ENCODE results near the gene NUCB1. TPM values are rescaled to one million over a fixed set of nuclear protein-coding genes. Genes with fewer than 3 reads are reported as not detected.
"Not testable (repeated sequence)": the region's sequence is repeated elsewhere in the genome, so short reads cannot be mapped to it uniquely, and the experiment has no call there.

NUCB1 gene
- total RNA-seq, 1 experiment from 2014 or later: 338 TPM

DNA sequence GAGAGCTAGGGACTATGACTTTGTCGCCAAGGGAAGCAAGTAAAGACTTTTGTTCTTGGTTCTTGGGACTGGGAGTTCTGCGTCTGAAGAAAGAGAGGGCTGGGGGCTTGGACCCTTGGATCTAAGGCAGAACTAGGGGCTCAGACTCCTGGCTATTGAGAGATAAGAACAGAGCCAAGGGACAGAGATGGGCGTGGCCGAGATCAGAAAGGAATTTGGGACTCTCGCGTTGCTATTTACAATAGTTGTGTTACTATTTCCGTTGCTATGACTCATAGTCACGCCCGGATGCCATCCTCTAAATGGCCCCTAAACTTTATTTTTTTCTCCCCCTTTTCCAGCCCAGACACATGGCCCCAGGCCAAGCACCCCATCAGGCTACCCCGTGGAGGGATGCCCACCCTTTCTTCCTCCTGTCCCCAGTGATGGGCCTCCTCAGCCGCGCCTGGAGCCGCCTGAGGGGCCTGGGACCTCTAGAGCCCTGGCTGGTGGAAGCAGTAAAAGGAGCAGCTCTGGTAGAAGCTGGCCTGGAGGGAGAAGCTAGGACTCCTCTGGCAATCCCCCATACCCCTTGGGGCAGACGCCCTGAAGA lies 27.1 kb upstream of the NUCB1 start:
- in situ Hi-C loops (cut with HindIII; ENCODE audit: low pct_unique_long_range_greater_than_20kb, low sequenced_read_pairs): no loop called here
- DNase-seq (ENCODE audit: low read depth): peak; percentile 93

- in situ Hi-C loops (cut with HindIII; ENCODE audit: low pct_unique_long_range_greater_than_20kb, low sequenced_read_pairs): no loop called here
- no peak for DNase-seq (ENCODE audit: low read depth)
These were observed 26.4 kb upstream of the NUCB1 start for GRCh38 chr19:48873476-48874302.

DNA sequence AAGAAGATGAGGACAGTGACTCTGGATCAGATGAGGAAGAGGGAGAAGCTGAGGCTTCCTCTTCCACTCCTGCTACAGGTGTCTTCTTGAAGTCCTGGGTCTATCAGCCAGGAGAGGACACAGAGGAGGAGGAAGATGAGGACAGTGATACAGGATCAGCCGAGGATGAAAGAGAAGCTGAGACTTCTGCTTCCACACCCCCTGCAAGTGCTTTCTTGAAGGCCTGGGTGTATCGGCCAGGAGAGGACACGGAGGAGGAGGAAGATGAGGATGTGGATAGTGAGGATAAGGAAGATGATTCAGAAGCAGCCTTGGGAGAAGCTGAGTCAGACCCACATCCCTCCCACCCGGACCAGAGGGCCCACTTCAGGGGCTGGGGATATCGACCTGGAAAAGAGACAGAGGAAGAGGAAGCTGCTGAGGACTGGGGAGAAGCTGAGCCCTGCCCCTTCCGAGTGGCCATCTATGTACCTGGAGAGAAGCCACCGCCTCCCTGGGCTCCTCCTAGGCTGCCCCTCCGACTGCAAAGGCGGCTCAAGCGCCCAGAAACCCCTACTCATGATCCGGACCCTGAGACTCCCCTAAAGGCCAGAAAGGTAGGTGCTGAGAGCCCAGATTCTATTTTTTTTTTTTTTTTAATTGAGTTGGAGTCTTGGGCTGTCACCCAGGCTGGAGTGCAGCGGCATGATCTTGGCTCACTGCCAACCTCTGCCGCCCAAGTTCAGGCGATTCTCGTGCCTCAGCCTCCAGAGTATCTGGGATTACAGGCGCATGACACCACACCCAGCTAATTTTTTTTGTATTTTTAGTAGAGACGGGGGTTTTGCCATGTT lies 25.6 kb upstream of the NUCB1 start:
- peak; percentile 65 for DNase-seq (ENCODE audit: low read depth)
- in situ Hi-C loops (cut with HindIII; ENCODE audit: low pct_unique_long_range_greater_than_20kb, low sequenced_read_pairs): no loop called here

- in situ Hi-C loops (cut with HindIII; ENCODE audit: low pct_unique_long_range_greater_than_20kb, low sequenced_read_pairs): not testable (repeated sequence)
- DNase-seq (ENCODE audit: low read depth): peak; percentile 83
These were observed 23.8 kb upstream of the NUCB1 start for GRCh38 chr19:48876043-48876981.

DNA sequence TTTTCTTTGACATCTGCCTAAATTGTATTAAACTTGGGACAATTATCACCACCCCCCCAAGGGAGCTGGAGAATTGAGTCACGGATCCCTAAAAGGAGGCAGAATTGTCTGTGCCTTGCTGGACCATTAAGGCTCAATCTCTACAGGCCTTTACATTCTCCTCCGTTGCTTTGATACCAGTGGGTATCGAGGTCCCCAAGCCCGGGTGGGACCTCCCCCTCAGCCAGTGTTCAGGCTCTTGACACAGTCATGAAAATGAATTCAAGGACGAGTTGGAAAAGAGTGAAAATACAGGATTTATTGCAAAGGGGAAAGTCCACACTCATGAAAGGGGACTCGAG lies 22.3 kb upstream of the NUCB1 start:
- in situ Hi-C loops (cut with HindIII; ENCODE audit: low pct_unique_long_range_greater_than_20kb, low sequenced_read_pairs): no loop called here
- DNase-seq (ENCODE audit: low read depth): no peak

GRCh38 chr19:48878196-48879024 lies 21.7 kb upstream of the NUCB1 start:
- no peak for DNase-seq (ENCODE audit: low read depth)
- in situ Hi-C loops (cut with HindIII; ENCODE audit: low pct_unique_long_range_greater_than_20kb, low sequenced_read_pairs): no loop called here

GRCh38 chr19:48879025-48879637 lies 21.0 kb upstream of the NUCB1 start:
- DNase-seq (ENCODE audit: low read depth): no peak
- in situ Hi-C loops (cut with HindIII; ENCODE audit: low pct_unique_long_range_greater_than_20kb, low sequenced_read_pairs): no loop called here

DNA sequence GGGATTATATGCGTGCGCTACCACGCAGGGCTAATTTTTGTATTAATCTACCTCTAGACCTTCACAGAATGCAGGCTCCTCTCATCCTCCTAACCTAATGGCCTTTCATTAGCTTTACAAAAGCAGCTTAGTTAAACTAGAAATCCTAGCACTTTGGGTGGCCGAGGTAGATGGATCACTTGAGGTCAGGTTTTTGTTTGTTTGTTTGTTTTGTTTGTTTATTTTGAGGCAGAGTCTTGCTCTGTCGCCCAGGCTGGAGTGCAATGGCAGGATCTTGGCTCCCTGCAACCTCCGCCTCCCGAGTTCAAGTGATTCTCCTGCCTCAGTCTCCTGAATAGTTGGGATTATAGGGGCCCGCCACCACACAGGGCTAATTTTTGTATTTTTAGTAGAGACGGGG lies 20.4 kb upstream of the NUCB1 start:
- in situ Hi-C loops (cut with HindIII; ENCODE audit: low pct_unique_long_range_greater_than_20kb, low sequenced_read_pairs); DNase-seq (ENCODE audit: low read depth): not testable (repeated sequence)

- in situ Hi-C loops (cut with HindIII; ENCODE audit: low pct_unique_long_range_greater_than_20kb, low sequenced_read_pairs): no loop called here
- DNase-seq (ENCODE audit: low read depth): no peak
These were observed 18.1 kb upstream of the NUCB1 start for GRCh38 chr19:48881741-48882657.

DNA sequence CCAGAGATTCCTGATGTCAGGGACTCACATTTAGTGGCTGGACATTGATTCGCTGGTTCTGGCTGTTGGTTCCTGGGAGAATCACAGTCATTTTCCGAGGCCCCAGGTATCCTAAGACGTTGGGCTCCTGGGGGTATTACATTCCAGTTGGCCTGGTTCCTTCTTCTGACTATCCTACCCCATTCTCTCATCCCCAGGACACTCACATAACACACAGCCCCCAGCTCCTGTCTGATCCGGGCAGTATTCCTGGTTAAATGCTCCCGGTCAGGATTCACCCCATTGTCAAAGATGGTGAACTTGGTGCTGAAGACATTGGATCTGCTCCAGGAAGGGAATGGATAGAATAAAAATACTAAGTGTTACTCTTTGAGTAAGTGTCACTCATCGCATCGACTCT lies 16.4 kb upstream of the NUCB1 start:
- in situ Hi-C loops (cut with HindIII; ENCODE audit: low pct_unique_long_range_greater_than_20kb, low sequenced_read_pairs): no loop called here
- DNase-seq (ENCODE audit: low read depth): no peak

GRCh38 chr19:48887861-48888612 lies 12.1 kb upstream of the NUCB1 start:
- no peak for DNase-seq (ENCODE audit: low read depth)
- in situ Hi-C loops (cut with HindIII; ENCODE audit: low pct_unique_long_range_greater_than_20kb, low sequenced_read_pairs): no loop called here

GRCh38 chr19:48889496-48889895 lies 10.6 kb upstream of the NUCB1 start:
- in situ Hi-C loops (cut with HindIII; ENCODE audit: low pct_unique_long_range_greater_than_20kb, low sequenced_read_pairs); DNase-seq (ENCODE audit: low read depth): not testable (repeated sequence)

GRCh38 chr19:48890551-48890950 lies 9.6 kb upstream of the NUCB1 start:
- no peak for DNase-seq (ENCODE audit: low read depth)
- in situ Hi-C loops (cut with HindIII; ENCODE audit: low pct_unique_long_range_greater_than_20kb, low sequenced_read_pairs): no loop called here

DNA sequence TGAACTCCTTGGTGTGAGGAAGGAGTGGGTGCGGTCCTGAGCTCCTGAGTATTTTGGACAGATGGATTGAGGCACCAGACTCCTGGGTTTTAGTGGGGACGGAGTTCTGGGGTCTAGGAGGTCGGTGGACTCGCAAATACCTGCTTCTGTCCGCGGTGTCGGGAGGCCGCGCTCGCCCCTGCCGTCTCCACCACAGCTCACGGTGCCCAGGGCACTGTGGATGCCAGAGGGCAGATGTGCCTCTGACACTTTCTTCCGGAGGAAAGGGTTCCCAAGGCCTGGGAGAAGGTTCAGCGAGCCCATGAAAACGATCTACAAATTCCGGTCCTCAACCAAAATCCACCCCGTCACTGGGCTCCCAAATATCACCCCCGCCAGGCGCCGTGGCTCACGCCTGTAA lies 4.9 kb upstream of the NUCB1 start:
- no peak for DNase-seq (ENCODE audit: low read depth)
- in situ Hi-C loops (cut with HindIII; ENCODE audit: low pct_unique_long_range_greater_than_20kb, low sequenced_read_pairs): no loop called here

GRCh38 chr19:48896191-48896720 lies 3.9 kb upstream of the NUCB1 start:
- no peak for DNase-seq (ENCODE audit: low read depth)
- in situ Hi-C loops (cut with HindIII; ENCODE audit: low pct_unique_long_range_greater_than_20kb, low sequenced_read_pairs): no loop called here

All from Caki2 (cell line).